Left ventricle myocardium inferior (tissue), 1 donor: ENCODE data around the gene GDPD1. TPM values are rescaled to one million over a fixed set of nuclear protein-coding genes. Genes with fewer than 3 reads are reported as not detected.
A peak's percentile ranks its signal among the peaks of the same experiment; 100 is the strongest.
"Not testable (repeated sequence)": the region's sequence is repeated elsewhere in the genome, so short reads cannot be mapped to it uniquely, and the experiment has no call there.

Experiments
- DNase-seq: peaks from one replicate; pipeline ENCODE4 v3.0.0-alpha.2; 2020
- H3K27ac ChIP-seq: fragments of 200-600 bp; replicated peaks from 2 replicates; pipeline ENCODE4 v1.8.0; 2021
- H3K27me3 ChIP-seq: fragments of 200-600 bp; 2 replicates; pipeline ENCODE4 v1.8.0; 2021; ENCODE audit warnings: low read depth
- H3K36me3 ChIP-seq: fragments of 200-600 bp; 2 replicates; pipeline ENCODE4 v1.8.0; 2021
- H3K4me1 ChIP-seq: fragments of 200-600 bp; 2 replicates; pipeline ENCODE4 v1.8.0; 2021
- H3K4me3 ChIP-seq: fragments of 200-600 bp; 2 replicates; pipeline ENCODE4 v1.8.0; 2021; ENCODE audit warnings: mild to moderate bottlenecking, moderate library complexity
- H3K9me3 ChIP-seq: fragments of 200-600 bp; replicated peaks from 2 replicates; pipeline ENCODE4 v1.8.0; 2021
- CTCF ChIP-seq: fragments of 200-600 bp; IDR thresholded peaks from 2 replicates; pipeline ENCODE4 v1.8.0; 2021; ENCODE audit warnings: antibody characterized with exemption, mild to moderate bottlenecking, borderline replicate concordance
- intact Hi-C: fragments of 100-400 bp; cut with micrococcal nuclease; formaldehyde crosslinking; loops from one replicate; pipeline ENCODE4 v1.11.0; 2022
- total RNA-seq: library from RNA; stranded (reverse); fragmentation: NEBNext Ultra II Directional; extraction: Animal tissue kit (Norgen Biotek cat#: 25700); gene quantifications from one replicate; pipeline ENCODE4 v1.2.1, GENCODE V29; 2021
- donor health status: DM: no; HTN: yes; CAD: no; lungs with severe emphysema.

GDPD1 gene
- total RNA-seq, 1 donor from 2014 or later: 2.9 TPM

- TF ChIP-seq CTCF: no peak
- no peak for DNase-seq
- Histone ChIP-seq H3K9me3 (no peaks in the 10 kb centered on the region), H3K36me3 (no peaks in the 10 kb centered on the region), H3K4me3 (no peak overlapping the region), H3K4me1 (no peaks in the 10 kb centered on the region), H3K27ac (no peak overlapping the region), H3K27me3 (no peaks in the 10 kb centered on the region)
- intact Hi-C loops: loop anchor here (5.0 kb wide), 1 partner anchor 132 kb away; no protein-coding TSS in a partner anchor
Observed at GRCh38 chr17:59310263-59310920, 90.1 kb downstream of the GDPD1 start.

- Histone ChIP-seq H3K27ac (no peak overlapping the region), H3K9me3 (no peaks in the 10 kb centered on the region), H3K27me3 (no peaks in the 10 kb centered on the region), H3K4me1 (no peaks in the 10 kb centered on the region), H3K36me3 (no peaks in the 10 kb centered on the region), H3K4me3 (no peak overlapping the region)
- intact Hi-C loops: loop anchor here (5.0 kb wide), 1 partner anchor 131 kb away; no protein-coding TSS in a partner anchor
- no peak for DNase-seq
- peak; percentile 92 for TF ChIP-seq CTCF
Observed at GRCh38 chr17:59311051-59311468, 90.7 kb downstream of the GDPD1 start.

GRCh38 chr17:59311521-59311920, 91.2 kb downstream of the GDPD1 start:
- not testable (repeated sequence) for H3K9me3 ChIP-seq, H3K36me3 ChIP-seq, H3K4me3 ChIP-seq, H3K27ac ChIP-seq, DNase-seq, H3K4me1 ChIP-seq, H3K27me3 ChIP-seq
- intact Hi-C loops: loop anchor here (5.0 kb wide), 1 partner anchor 131 kb away; no protein-coding TSS in a partner anchor

GRCh38 chr17:59315866-59316265, 95.6 kb downstream of the GDPD1 start:
- intact Hi-C loops: no loop called here

More at GRCh38 chr17:59315866-59316265, 95.6 kb downstream of the GDPD1 start:
- TF ChIP-seq CTCF: no peak
- Histone ChIP-seq H3K27ac (no peak overlapping the region), H3K9me3 (no peaks in the 10 kb centered on the region), H3K4me3 (no peak overlapping the region), H3K27me3 (no peaks in the 10 kb centered on the region), H3K36me3 (no peaks in the 10 kb centered on the region), H3K4me1 (no peaks in the 10 kb centered on the region)
- DNase-seq: no peak

Other genes with a start within 250 kb of the GDPD1 start
- 20.9 TPM for gene TRIM37, start 113.6 kb upstream of the GDPD1 start, total RNA-seq
- gene SKA2, start 65.3 kb upstream of the GDPD1 start, total RNA-seq: 37.9 TPM
- 1.5 TPM for gene PRR11, start 64.8 kb upstream of the GDPD1 start, total RNA-seq
- 11.1 TPM for gene SMG8, start 10.5 kb upstream of the GDPD1 start, total RNA-seq
- gene YPEL2, start 111.1 kb downstream of the GDPD1 start, total RNA-seq: 36.3 TPM